ENCODE measurements around the gene CDH13.

CDH13 gene

DNA sequence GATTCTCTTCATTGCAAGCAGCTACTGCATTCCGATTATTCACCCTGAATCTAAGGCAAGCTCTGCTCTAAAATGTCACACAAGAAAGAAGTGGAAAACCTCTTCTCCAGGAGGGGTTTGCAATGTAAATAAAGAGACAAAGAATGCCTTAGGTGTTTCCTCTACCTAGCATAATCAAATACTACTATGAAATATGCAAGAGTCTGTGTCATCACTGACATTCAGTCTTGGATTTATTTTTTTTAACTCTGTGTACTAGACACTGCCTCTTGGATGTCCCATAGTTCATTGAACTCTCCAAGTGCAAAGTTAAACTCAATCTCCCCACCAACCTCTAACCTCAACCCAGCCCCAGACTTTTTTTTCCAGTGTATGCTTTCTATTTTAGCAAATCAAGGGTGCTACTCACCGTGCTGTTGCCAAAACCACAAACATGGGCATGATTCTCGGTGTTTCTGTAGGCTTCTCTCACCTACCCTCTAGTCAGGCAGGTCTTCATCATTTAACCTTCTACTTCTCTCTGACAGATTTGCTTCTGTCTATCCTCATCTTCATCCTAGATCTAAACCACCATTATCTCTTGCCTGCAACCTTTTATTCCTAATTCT is 329.1 kb downstream of the CDH13 start:
- ChIA-PET CTCF (no interaction called here), POLR2A (no interaction called here)
- H3K36me3 ChIP-seq (ENCODE audit: control insufficient read depth in 2 of 2, insufficient read depth in 1 of 2, low read length in 2 of 2): no peaks in the 10 kb centered on the region
- no peak overlapping the region for H3K4me3 ChIP-seq (ENCODE audit: low read depth, low read length)
- no peaks in the 10 kb centered on the region for H3K9me3 ChIP-seq (ENCODE audit: control insufficient read depth, insufficient read depth, low read depth, low read length)
- no peaks in the 10 kb centered on the region for H3K4me1 ChIP-seq (ENCODE audit: control insufficient read depth, insufficient read depth, low read length)
- no peak overlapping the region for H3K27ac ChIP-seq (ENCODE audit: extremely low read depth, low read depth, low read length)
- TF ChIP-seq ZNF140 (tag by site-specific recombination; IDR thresholded peaks at IDR 0.05) (no peak), ZNF544 (tag by site-specific recombination; IDR thresholded peaks at IDR 0.05) (no peak)

DNA sequence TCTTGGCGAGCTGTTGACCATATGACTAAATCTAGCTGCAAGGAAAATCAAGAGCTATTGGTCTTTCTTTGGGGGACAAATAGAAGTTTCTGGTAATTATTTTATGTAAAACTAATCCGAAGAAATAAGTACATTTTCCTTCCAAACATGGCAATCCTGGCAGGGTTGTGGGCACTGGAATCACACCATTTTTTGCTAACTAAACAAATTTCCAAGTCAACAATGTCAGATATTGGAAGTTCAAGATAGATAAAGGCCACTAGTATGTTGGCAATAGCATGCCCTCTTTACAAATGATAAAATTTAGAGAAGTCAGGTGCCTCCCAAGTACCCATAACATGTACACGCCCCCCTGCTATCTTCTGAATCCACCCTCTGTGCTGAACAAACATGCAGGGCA is 330.4 kb downstream of the CDH13 start:
- Histone ChIP-seq H3K9me3 (ENCODE audit: control insufficient read depth, insufficient read depth, low read depth, low read length) (no peaks in the 10 kb centered on the region), H3K27ac (ENCODE audit: extremely low read depth, low read depth, low read length) (no peak overlapping the region), H3K4me1 (ENCODE audit: control insufficient read depth, insufficient read depth, low read length) (no peaks in the 10 kb centered on the region), H3K4me3 (ENCODE audit: low read depth, low read length) (no peak overlapping the region), H3K36me3 (ENCODE audit: control insufficient read depth in 2 of 2, insufficient read depth in 1 of 2, low read length in 2 of 2) (no peaks in the 10 kb centered on the region)
- ChIA-PET POLR2A (no interaction called here), CTCF (no interaction called here)
- no peak for TF ChIP-seq ZNF248 (tag by site-specific recombination; IDR thresholded peaks at IDR 0.05)

DNA sequence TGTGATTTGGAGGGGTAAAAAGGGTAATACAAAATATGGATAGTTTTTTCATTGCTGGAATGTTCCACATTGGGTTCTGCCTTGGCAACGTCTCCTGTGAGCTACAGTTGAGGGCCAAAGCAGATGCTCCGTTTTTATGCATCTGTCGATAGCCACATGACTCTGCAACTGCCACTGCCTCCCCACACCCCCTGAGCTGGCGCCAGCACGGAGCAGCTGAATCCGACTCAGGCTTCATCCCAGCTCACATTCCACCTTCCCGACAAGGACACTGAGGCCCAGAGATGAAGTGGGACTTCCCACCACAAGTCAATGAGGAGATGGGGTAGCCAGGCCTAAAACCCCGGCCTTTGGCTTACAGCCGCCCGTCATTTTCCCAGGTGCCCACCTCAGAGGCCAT is 334.1 kb downstream of the CDH13 start:
- TF ChIP-seq ZNF510 (tag by site-specific recombination; IDR thresholded peaks at IDR 0.05; ENCODE audit: insufficient replicate concordance): no peak
- no peak for TF ChIP-seq RBAK (tag by site-specific recombination; IDR thresholded peaks at IDR 0.05)
- TF ChIP-seq ELK4 (IDR thresholded peaks at IDR 0.05; ENCODE audit: borderline replicate concordance, low read depth, low read length): no peak
- no peak for TF ChIP-seq ZNF621 (tag by site-specific recombination; IDR thresholded peaks at IDR 0.05)
- Histone ChIP-seq H3K4me1 (ENCODE audit: control insufficient read depth, insufficient read depth, low read length) (peaks cover 12% of the 10 kb centered on the region), H3K9me3 (ENCODE audit: control insufficient read depth, insufficient read depth, low read depth, low read length) (no peaks in the 10 kb centered on the region), H3K36me3 (ENCODE audit: control insufficient read depth in 2 of 2, insufficient read depth in 1 of 2, low read length in 2 of 2) (no peaks in the 10 kb centered on the region), H3K27ac (ENCODE audit: extremely low read depth, low read depth, low read length) (no peak overlapping the region), H3K4me3 (ENCODE audit: low read depth, low read length) (no peak overlapping the region)
- ChIA-PET CTCF (no interaction called here), POLR2A (no interaction called here)

DNA sequence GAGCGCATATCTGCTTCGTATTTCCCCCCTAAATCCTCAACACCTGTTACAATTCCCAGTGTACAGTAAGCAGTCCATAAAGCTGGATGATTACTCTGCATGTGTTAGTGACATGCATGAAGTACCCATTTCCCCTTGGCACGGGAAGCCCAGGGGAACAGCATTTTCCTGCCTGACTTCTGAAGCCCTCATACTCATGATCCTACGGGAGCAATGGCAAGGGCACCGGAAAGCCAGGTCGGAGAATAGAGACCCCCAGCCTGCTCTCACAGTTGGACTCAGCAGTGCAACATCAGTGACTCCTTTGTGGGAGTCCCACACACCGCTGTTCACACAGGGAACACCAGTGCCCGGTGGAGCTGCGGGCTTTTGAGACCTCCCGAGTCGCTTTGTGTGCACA is 336.9 kb downstream of the CDH13 start:
- Histone ChIP-seq H3K36me3 (ENCODE audit: control insufficient read depth in 2 of 2, insufficient read depth in 1 of 2, low read length in 2 of 2) (no peaks in the 10 kb centered on the region), H3K27ac (ENCODE audit: extremely low read depth, low read depth, low read length) (peak overlapping the region; percentile 54), H3K9me3 (ENCODE audit: control insufficient read depth, insufficient read depth, low read depth, low read length) (no peaks in the 10 kb centered on the region), H3K4me3 (ENCODE audit: low read depth, low read length) (no peak overlapping the region), H3K4me1 (ENCODE audit: control insufficient read depth, insufficient read depth, low read length) (peaks cover 12% of the 10 kb centered on the region)
- CTCF ChIA-PET: no interaction called here
- POLR2A ChIA-PET: no interaction called here
- TF ChIP-seq, protein P1, sequence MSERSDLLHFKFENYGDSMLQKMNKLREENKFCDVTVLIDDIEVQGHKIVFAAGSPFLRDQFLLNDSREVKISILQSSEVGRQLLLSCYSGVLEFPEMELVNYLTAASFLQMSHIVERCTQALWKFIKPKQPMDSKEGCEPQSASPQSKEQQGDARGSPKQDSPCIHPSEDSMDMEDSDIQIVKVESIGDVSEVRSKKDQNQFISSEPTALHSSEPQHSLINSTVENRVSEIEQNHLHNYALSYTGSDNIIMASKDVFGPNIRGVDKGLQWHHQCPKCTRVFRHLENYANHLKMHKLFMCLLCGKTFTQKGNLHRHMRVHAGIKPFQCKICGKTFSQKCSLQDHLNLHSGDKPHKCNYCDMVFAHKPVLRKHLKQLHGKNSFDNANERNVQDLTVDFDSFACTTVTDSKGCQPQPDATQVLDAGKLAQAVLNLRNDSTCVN (tag by site-specific recombination; optimal IDR thresholded peaks at IDR 0.05): no peak
- TF ChIP-seq ZSCAN16 (tag by site-specific recombination; IDR thresholded peaks at IDR 0.05): no peak
- TF ChIP-seq HOXA7 (CRISPR knock-in tag; IDR thresholded peaks at IDR 0.05; ENCODE audit: borderline replicate concordance): no peak
- TF ChIP-seq ZNF558 (tag by site-specific recombination; IDR thresholded peaks at IDR 0.05): no peak
- TF ChIP-seq, protein P2, sequence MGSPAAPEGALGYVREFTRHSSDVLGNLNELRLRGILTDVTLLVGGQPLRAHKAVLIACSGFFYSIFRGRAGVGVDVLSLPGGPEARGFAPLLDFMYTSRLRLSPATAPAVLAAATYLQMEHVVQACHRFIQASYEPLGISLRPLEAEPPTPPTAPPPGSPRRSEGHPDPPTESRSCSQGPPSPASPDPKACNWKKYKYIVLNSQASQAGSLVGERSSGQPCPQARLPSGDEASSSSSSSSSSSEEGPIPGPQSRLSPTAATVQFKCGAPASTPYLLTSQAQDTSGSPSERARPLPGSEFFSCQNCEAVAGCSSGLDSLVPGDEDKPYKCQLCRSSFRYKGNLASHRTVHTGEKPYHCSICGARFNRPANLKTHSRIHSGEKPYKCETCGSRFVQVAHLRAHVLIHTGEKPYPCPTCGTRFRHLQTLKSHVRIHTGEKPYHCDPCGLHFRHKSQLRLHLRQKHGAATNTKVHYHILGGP (tag by site-specific recombination; IDR thresholded peaks at IDR 0.05): no peak
- TF ChIP-seq ZNF114 (tag by site-specific recombination; IDR thresholded peaks at IDR 0.05): no peak
- TF ChIP-seq ZNF580 (tag by site-specific recombination; IDR thresholded peaks at IDR 0.05): no peak
- no peak for TF ChIP-seq ZNF341 (tag by site-specific recombination; IDR thresholded peaks at IDR 0.05; ENCODE audit: low read depth)
- TF ChIP-seq ZFP69B (tag by site-specific recombination; IDR thresholded peaks at IDR 0.05): no peak
- TF ChIP-seq ZNF146 (tag by site-specific recombination; IDR thresholded peaks at IDR 0.05): no peak
- TF ChIP-seq SCRT1 (tag by site-specific recombination; IDR thresholded peaks at IDR 0.05; ENCODE audit: borderline replicate concordance): no peak

Measured in HEK293 (cell line).